Measurements from ENCODE around the gene OR6C75. TPM values are rescaled to one million over a fixed set of nuclear protein-coding genes. Genes with fewer than 3 reads are reported as not detected.

Gene OR6C75
- total RNA-seq, result not detected
- not detected for polyA plus RNA-seq

DNA sequence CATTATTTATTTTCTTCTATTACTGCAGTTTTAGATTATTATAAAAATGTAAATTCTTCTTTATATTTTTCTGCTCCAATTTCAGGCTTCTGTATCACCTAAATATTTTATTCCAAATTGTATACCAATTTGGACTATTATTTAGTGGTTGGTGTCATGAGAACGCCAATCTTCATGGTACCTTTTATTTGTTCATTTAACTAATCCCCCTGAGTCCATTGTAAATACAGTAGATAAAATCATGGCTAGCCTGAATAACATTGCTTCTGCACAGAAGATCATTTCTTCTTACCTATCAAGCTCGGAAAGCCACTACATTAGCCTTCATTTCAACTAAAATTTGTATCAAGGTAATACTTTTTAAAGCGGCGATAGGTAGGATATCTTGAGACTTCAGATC, at the start of gene OR6C75:
TSS of gene OR6C75 (plus strand) at position 301 of the 400 bp plus-strand sequence. CDS start 2,136 bp downstream, outside the sequence.
- Histone ChIP-seq H3K27ac (ENCODE audit: low read depth in 1 of 2, low read length in 2 of 2) (no peak within 1 kb of the TSS), H3K36me3 (ENCODE audit: control insufficient read depth in 4 of 4, insufficient read depth in 3 of 4, low read depth in 1 of 4, low read length in 3 of 4) (no peaks in the 10 kb centered on the region), H3K9me3 (ENCODE audit: control insufficient read depth in 4 of 4, low read length in 3 of 4) (no peaks in the 10 kb centered on the region), H3K4me3 (ENCODE audit: low read depth in 1 of 3, low read length in 3 of 3) (no peak within 1 kb of the TSS), H3K4me1 (ENCODE audit: control insufficient read depth in 4 of 4, insufficient read depth in 4 of 4, low read length in 3 of 4) (no peaks in the 10 kb centered on the region), H3K27me3 (ENCODE audit: control insufficient read depth in 4 of 4, insufficient read depth in 4 of 4, low read length in 3 of 4) (peaks cover 0 to 3% (median 0%) of the 10 kb centered on the region in 4 donors), H3K9ac (ENCODE audit: low read depth in 1 of 2, low read length in 2 of 2) (no peak within 1 kb of the TSS)
- 86% methylated on average over 4 of the region's 4 CpGs for WGBS
- TF ChIP-seq GABPA (IDR thresholded peaks at IDR 0.05 in 1 of 2, conservative IDR thresholded peaks at IDR 0.05 in 1 of 2), result no peak
- TF ChIP-seq, protein P1, sequence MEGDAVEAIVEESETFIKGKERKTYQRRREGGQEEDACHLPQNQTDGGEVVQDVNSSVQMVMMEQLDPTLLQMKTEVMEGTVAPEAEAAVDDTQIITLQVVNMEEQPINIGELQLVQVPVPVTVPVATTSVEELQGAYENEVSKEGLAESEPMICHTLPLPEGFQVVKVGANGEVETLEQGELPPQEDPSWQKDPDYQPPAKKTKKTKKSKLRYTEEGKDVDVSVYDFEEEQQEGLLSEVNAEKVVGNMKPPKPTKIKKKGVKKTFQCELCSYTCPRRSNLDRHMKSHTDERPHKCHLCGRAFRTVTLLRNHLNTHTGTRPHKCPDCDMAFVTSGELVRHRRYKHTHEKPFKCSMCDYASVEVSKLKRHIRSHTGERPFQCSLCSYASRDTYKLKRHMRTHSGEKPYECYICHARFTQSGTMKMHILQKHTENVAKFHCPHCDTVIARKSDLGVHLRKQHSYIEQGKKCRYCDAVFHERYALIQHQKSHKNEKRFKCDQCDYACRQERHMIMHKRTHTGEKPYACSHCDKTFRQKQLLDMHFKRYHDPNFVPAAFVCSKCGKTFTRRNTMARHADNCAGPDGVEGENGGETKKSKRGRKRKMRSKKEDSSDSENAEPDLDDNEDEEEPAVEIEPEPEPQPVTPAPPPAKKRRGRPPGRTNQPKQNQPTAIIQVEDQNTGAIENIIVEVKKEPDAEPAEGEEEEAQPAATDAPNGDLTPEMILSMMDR (IDR thresholded peaks at IDR 0.05; ENCODE audit: low read depth, low read length, missing input control), result no peak
- TF ChIP-seq RXRA (IDR thresholded peaks at IDR 0.05), result no peak
- no peak for TF ChIP-seq HNF4A (conservative IDR thresholded peaks at IDR 0.05)
- no peak for TF ChIP-seq JUND (IDR thresholded peaks at IDR 0.05)
- TF ChIP-seq, protein P2, sequence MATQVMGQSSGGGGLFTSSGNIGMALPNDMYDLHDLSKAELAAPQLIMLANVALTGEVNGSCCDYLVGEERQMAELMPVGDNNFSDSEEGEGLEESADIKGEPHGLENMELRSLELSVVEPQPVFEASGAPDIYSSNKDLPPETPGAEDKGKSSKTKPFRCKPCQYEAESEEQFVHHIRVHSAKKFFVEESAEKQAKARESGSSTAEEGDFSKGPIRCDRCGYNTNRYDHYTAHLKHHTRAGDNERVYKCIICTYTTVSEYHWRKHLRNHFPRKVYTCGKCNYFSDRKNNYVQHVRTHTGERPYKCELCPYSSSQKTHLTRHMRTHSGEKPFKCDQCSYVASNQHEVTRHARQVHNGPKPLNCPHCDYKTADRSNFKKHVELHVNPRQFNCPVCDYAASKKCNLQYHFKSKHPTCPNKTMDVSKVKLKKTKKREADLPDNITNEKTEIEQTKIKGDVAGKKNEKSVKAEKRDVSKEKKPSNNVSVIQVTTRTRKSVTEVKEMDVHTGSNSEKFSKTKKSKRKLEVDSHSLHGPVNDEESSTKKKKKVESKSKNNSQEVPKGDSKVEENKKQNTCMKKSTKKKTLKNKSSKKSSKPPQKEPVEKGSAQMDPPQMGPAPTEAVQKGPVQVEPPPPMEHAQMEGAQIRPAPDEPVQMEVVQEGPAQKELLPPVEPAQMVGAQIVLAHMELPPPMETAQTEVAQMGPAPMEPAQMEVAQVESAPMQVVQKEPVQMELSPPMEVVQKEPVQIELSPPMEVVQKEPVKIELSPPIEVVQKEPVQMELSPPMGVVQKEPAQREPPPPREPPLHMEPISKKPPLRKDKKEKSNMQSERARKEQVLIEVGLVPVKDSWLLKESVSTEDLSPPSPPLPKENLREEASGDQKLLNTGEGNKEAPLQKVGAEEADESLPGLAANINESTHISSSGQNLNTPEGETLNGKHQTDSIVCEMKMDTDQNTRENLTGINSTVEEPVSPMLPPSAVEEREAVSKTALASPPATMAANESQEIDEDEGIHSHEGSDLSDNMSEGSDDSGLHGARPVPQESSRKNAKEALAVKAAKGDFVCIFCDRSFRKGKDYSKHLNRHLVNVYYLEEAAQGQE (IDR thresholded peaks at IDR 0.05), result no peak
- TF ChIP-seq, protein P3, sequence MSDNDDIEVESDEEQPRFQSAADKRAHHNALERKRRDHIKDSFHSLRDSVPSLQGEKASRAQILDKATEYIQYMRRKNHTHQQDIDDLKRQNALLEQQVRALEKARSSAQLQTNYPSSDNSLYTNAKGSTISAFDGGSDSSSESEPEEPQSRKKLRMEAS (IDR thresholded peaks at IDR 0.05), result no peak
- TF ChIP-seq SP1 (IDR thresholded peaks at IDR 0.05), result no peak
- TF ChIP-seq HNF4G (IDR thresholded peaks at IDR 0.05), result no peak
- TF ChIP-seq FOXA1 (IDR thresholded peaks at IDR 0.05), result no peak
- TF ChIP-seq, protein P4, sequence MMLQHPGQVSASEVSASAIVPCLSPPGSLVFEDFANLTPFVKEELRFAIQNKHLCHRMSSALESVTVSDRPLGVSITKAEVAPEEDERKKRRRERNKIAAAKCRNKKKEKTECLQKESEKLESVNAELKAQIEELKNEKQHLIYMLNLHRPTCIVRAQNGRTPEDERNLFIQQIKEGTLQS (IDR thresholded peaks at IDR 0.05), result no peak
- no peak for TF ChIP-seq YY1 (IDR thresholded peaks at IDR 0.05)
- no peak for TF ChIP-seq EGR1 (IDR thresholded peaks at IDR 0.05; ENCODE audit: low read depth in 2 of 2)
- TF ChIP-seq NR2F2 (IDR thresholded peaks at IDR 0.05), result no peak
- TF ChIP-seq, protein P5, sequence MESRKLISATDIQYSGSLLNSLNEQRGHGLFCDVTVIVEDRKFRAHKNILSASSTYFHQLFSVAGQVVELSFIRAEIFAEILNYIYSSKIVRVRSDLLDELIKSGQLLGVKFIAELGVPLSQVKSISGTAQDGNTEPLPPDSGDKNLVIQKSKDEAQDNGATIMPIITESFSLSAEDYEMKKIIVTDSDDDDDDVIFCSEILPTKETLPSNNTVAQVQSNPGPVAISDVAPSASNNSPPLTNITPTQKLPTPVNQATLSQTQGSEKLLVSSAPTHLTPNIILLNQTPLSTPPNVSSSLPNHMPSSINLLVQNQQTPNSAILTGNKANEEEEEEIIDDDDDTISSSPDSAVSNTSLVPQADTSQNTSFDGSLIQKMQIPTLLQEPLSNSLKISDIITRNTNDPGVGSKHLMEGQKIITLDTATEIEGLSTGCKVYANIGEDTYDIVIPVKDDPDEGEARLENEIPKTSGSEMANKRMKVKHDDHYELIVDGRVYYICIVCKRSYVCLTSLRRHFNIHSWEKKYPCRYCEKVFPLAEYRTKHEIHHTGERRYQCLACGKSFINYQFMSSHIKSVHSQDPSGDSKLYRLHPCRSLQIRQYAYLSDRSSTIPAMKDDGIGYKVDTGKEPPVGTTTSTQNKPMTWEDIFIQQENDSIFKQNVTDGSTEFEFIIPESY (IDR thresholded peaks at IDR 0.05), result no peak
- no peak for TF ChIP-seq FOXA2 (IDR thresholded peaks at IDR 0.05)
- DNase-seq (ENCODE audit: low spot score), result no peak

DNA sequence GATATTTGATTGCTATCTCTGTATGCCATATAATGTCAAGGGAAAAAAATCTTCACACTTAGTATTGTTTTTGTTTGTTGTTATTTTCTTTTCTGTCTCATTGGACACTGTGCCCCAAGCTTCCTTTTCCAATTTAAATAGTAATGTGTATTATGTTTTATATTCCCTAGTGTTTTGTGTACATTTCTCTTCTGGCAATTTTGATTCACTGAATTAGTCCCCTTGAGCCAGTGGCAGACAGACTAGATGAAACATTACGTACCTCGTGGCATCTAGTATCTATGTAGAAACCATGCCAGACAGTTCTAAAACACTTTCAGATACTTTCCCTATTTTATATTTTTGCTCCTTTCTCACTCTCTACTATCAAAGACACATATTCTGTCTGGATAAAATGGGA, 48.7 kb upstream of the OR6C75 start, which contains the start of gene OR6C1:
TSS of gene OR6C1 (plus strand) at position 301 of the 400 bp plus-strand sequence. CDS start 6,257 bp downstream, outside the sequence.
- Histone ChIP-seq H3K4me1 (ENCODE audit: control insufficient read depth in 4 of 4, insufficient read depth in 4 of 4, low read length in 3 of 4) (no peaks in the 10 kb centered on the region), H3K36me3 (ENCODE audit: control insufficient read depth in 4 of 4, insufficient read depth in 3 of 4, low read depth in 1 of 4, low read length in 3 of 4) (no peaks in the 10 kb centered on the region), H3K4me3 (ENCODE audit: low read depth in 1 of 3, low read length in 3 of 3) (no peak within 1 kb of the TSS), H3K27me3 (ENCODE audit: control insufficient read depth in 4 of 4, insufficient read depth in 4 of 4, low read length in 3 of 4) (no peaks in the 10 kb centered on the region), H3K9ac (ENCODE audit: low read depth in 1 of 2, low read length in 2 of 2) (no peak within 1 kb of the TSS), H3K9me3 (ENCODE audit: control insufficient read depth in 4 of 4, low read length in 3 of 4) (no peaks in the 10 kb centered on the region), H3K27ac (ENCODE audit: low read depth in 1 of 2, low read length in 2 of 2) (no peak within 1 kb of the TSS)
- 88% methylated on average over 2 of the region's 2 CpGs for WGBS
- DNase-seq (ENCODE audit: low spot score), result no peak
- TF ChIP-seq TAF1 (conservative IDR thresholded peaks at IDR 0.05) (no peak), HNF4G (IDR thresholded peaks at IDR 0.05) (no peak), SP1 (IDR thresholded peaks at IDR 0.05) (no peak), JUND (IDR thresholded peaks at IDR 0.05) (no peak), RAD21 (IDR thresholded peaks at IDR 0.05) (no peak), FOXA2 (IDR thresholded peaks at IDR 0.05) (no peak), HNF4A (conservative IDR thresholded peaks at IDR 0.05) (no peak), EGR1 (IDR thresholded peaks at IDR 0.05; ENCODE audit: low read depth in 2 of 2) (no peak), YY1 (IDR thresholded peaks at IDR 0.05) (no peak), RXRA (IDR thresholded peaks at IDR 0.05) (no peak), GABPA (IDR thresholded peaks at IDR 0.05 in 1 of 2, conservative IDR thresholded peaks at IDR 0.05 in 1 of 2) (no peak)
- TF ChIP-seq, protein P5 (IDR thresholded peaks at IDR 0.05), result no peak
- TF ChIP-seq, protein P1 (IDR thresholded peaks at IDR 0.05; ENCODE audit: low read depth, low read length, missing input control), result no peak
- TF ChIP-seq, protein P3 (IDR thresholded peaks at IDR 0.05), result no peak

All from liver (tissue), 9 donors.